ENCODE results near the gene KCNH5.

Gene KCNH5

GRCh38 chr14:62667421-62667914, 377.8 kb downstream of the KCNH5 start:
- FAIRE-seq = no peak

GRCh38 chr14:62665286-62665685, 380.0 kb downstream of the KCNH5 start:
- no peak for FAIRE-seq

GRCh38 chr14:62663456-62663821, 381.8 kb downstream of the KCNH5 start:
- FAIRE-seq = no peak

GRCh38 chr14:62662811-62663455, 382.3 kb downstream of the KCNH5 start:
- FAIRE-seq = no peak

GRCh38 chr14:62661818-62662217, 383.4 kb downstream of the KCNH5 start:
- FAIRE-seq = no peak

- FAIRE-seq = no peak
These were observed 386.6 kb downstream of the KCNH5 start for GRCh38 chr14:62658631-62659030.

- FAIRE-seq = no peak
These were observed 387.9 kb downstream of the KCNH5 start for GRCh38 chr14:62657376-62657775.

GRCh38 chr14:62655166-62655565, 390.1 kb downstream of the KCNH5 start:
- FAIRE-seq = no peak

- FAIRE-seq = no peak
These were observed 390.6 kb downstream of the KCNH5 start for GRCh38 chr14:62654641-62655040.

Measured in TTC549 (cell line).